Left ventricle myocardium inferior (tissue), 1 donor: ENCODE data around the gene AACS. TPM values are rescaled to one million over a fixed set of nuclear protein-coding genes. Genes with fewer than 3 reads are reported as not detected.
A peak's percentile ranks its signal among the peaks of the same experiment; 100 is the strongest.

Experiments used
- DNase-seq: peaks from one replicate; pipeline ENCODE4 v3.0.0-alpha.2; 2020
- H3K27ac ChIP-seq: fragments of 200-600 bp; replicated peaks from 2 replicates; pipeline ENCODE4 v1.8.0; 2021
- H3K27me3 ChIP-seq: fragments of 200-600 bp; 2 replicates; pipeline ENCODE4 v1.8.0; 2021; ENCODE audit warnings: low read depth
- H3K36me3 ChIP-seq: fragments of 200-600 bp; 2 replicates; pipeline ENCODE4 v1.8.0; 2021
- H3K4me1 ChIP-seq: fragments of 200-600 bp; 2 replicates; pipeline ENCODE4 v1.8.0; 2021
- H3K4me3 ChIP-seq: fragments of 200-600 bp; 2 replicates; pipeline ENCODE4 v1.8.0; 2021; ENCODE audit warnings: mild to moderate bottlenecking, moderate library complexity
- H3K9me3 ChIP-seq: fragments of 200-600 bp; replicated peaks from 2 replicates; pipeline ENCODE4 v1.8.0; 2021
- CTCF ChIP-seq: fragments of 200-600 bp; IDR thresholded peaks from 2 replicates; pipeline ENCODE4 v1.8.0; 2021; ENCODE audit warnings: antibody characterized with exemption, mild to moderate bottlenecking, borderline replicate concordance
- intact Hi-C: fragments of 100-400 bp; cut with micrococcal nuclease; formaldehyde crosslinking; loops from one replicate; pipeline ENCODE4 v1.11.0; 2022
- total RNA-seq: library from RNA; stranded (reverse); fragmentation: NEBNext Ultra II Directional; extraction: Animal tissue kit (Norgen Biotek cat#: 25700); gene quantifications from one replicate; pipeline ENCODE4 v1.2.1, GENCODE V29; 2021
- donor health status: DM: no; HTN: yes; CAD: no; lungs with severe emphysema.

AACS gene
- total RNA-seq, 1 donor from 2014 or later: 11.5 TPM

GRCh38 chr12:125122668-125123067, 57.4 kb downstream of the AACS start:
- Histone ChIP-seq H3K36me3 (peaks cover 22% of the 10 kb centered on the region), H3K27me3 (no peaks in the 10 kb centered on the region), H3K27ac (no peak overlapping the region), H3K9me3 (no peaks in the 10 kb centered on the region), H3K4me1 (peaks cover 6% of the 10 kb centered on the region), H3K4me3 (no peak overlapping the region)
- intact Hi-C loops: no loop called here
- no peak for DNase-seq
- TF ChIP-seq CTCF: no peak

GRCh38 chr12:125124320-125124966, 59.2 kb downstream of the AACS start:
- Histone ChIP-seq H3K36me3 (peaks cover 14% of the 10 kb centered on the region), H3K27me3 (no peaks in the 10 kb centered on the region), H3K4me3 (no peak overlapping the region), H3K4me1 (peaks cover 18% of the 10 kb centered on the region), H3K27ac (no peak overlapping the region), H3K9me3 (no peaks in the 10 kb centered on the region)
- no peak for TF ChIP-seq CTCF
- no peak for DNase-seq
- intact Hi-C loops: no loop called here

GRCh38 chr12:125125271-125125670, 60.0 kb downstream of the AACS start:
- Histone ChIP-seq H3K27me3 (no peaks in the 10 kb centered on the region), H3K27ac (no peak overlapping the region), H3K4me3 (no peak overlapping the region), H3K4me1 (peaks cover 20% of the 10 kb centered on the region), H3K9me3 (no peaks in the 10 kb centered on the region), H3K36me3 (peaks cover 14% of the 10 kb centered on the region)
- no peak for DNase-seq
- TF ChIP-seq CTCF: no peak
- intact Hi-C loops: no loop called here

- Histone ChIP-seq H3K9me3 (no peaks in the 10 kb centered on the region), H3K27ac (peak overlapping the region; percentile 76), H3K27me3 (no peaks in the 10 kb centered on the region), H3K36me3 (peaks cover 14% of the 10 kb centered on the region), H3K4me1 (peaks cover 21% of the 10 kb centered on the region), H3K4me3 (peak overlapping the region; percentile 40)
- DNase-seq: no peak
- TF ChIP-seq CTCF: no peak
- intact Hi-C loops: no loop called here
Observed at GRCh38 chr12:125128439-125129178, 63.4 kb downstream of the AACS start.

- Histone ChIP-seq H3K9me3 (no peaks in the 10 kb centered on the region), H3K36me3 (peaks cover 14% of the 10 kb centered on the region), H3K4me3 (peak overlapping the region; percentile 40), H3K27ac (peak overlapping the region; percentile 76), H3K4me1 (peaks cover 21% of the 10 kb centered on the region), H3K27me3 (no peaks in the 10 kb centered on the region)
- TF ChIP-seq CTCF: no peak
- no peak for DNase-seq
- intact Hi-C loops: no loop called here
Observed at GRCh38 chr12:125129179-125129571, 63.9 kb downstream of the AACS start.
